Measurements from ENCODE around the gene CHMP4A.
A peak's percentile ranks its signal among the peaks of the same experiment; 100 is the strongest.
"Not testable (repeated sequence)": the region's sequence is repeated elsewhere in the genome, so short reads cannot be mapped to it uniquely, and the experiment has no call there.

Gene CHMP4A

DNA sequence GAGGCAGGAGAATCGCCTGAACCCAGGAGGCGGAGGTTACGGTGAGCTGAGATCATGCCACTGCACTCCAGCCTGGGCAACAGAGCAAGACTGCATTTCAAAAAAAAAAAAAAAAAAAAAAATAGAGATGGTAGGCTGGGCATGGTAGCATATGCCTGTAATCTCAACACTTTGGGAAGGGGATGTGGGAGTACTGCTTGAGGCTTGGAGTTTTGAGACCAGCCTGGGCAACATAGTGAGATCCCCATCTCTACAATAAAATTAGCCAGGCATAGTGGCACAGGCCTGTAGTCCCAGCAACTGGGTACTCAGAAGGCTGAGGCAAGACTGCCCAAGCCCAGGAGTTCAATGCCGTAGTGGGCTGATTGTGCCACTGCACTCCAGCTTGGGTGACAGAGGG is 9.7 kb upstream of the CHMP4A start:
- DNase-seq = not testable (repeated sequence)

- no peak for DNase-seq
Measured at GRCh38 chr14:24219521-24219920, 6.2 kb upstream of the CHMP4A start.

DNA sequence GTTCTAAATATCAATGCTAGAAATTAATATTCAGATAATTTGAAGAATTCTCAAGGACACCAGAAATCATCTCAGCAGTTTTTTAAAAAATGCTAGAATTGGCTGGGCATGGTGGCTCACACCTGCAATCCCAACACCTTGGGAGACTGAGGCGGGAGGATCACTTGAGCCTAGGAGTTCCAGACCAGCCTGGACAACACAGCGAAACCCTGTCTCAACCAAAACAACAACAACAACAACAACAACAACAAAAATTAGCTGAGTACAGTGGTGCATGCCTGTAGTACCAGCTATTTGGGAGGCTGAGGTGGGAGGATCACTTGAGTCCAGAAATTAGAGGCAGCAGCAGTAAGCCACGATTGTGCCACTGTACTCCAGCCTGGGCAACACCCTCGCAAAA is 5.8 kb upstream of the CHMP4A start:
- no peak for DNase-seq

GRCh38 chr14:24216876-24217275 is 3.6 kb upstream of the CHMP4A start:
- DNase-seq = not testable (repeated sequence)

DNA sequence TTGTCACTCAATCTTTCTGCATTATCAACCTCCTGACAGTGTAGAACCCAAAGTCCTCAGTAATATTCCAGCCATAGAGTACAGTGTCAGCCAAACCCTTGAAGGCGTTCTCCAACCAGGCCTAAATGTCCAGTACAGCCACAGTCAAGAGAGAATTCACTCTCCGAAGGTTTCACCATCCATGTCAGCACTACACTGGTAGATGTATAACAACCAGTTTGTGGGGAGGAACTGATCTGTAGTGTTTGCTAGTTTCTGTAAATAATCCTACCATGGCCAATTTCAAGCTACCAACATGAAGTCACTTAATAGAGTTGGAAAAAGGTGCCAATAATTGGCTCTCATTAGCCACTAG is 3.0 kb upstream of the CHMP4A start:
- no peak for DNase-seq

DNA sequence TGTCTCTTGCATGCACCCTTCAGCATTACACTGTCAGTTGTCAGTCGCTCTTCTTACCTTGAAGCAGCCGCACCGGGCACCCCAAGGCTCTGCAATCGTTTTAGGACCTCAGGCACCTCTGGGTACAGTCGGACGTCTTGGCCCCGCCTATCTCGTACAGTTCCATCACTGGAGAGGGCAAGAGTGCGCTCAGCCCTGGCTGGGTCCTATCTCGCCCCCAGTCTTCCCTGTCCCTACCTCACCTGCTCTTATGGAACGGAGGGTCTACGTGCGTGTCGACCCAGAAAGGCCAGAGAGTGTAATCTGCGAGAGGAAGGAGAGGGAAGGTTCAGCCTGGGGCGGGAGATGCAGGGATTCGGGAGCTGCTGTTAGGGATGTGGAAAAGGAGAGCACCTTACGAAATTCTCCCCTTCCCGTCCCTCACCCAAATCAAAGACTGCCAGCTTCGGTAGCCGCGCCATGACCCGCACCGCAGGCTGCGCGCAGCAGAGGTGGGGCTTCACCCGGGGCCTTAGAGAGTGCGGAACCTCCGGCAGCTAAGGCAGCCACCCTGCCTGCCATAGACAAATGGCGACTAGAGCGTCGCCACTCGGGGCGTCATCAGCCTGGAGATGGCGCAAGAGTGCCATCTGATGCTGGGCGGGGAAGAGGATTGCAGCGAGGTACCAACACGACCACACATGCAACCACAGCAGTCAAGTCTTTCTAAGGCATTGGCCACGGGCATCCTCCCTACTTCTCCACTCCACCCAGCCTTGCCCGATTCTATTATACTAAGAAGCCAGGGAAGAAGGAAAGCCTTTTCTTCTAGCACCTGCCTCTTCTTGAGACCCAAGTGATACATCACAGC is 2.4 kb upstream of the CHMP4A start, which contains the start of gene MDP1:
Gene MDP1 (minus strand): TSS at position 572 of the 850 bp plus-strand sequence. CDS start 111 bp downstream, at position 461.
- DNase-seq = peak; percentile 76 to 89

GRCh38 chr14:24213866-24214662 is 776 bp upstream of the CHMP4A start:
- no peak for DNase-seq

DNA sequence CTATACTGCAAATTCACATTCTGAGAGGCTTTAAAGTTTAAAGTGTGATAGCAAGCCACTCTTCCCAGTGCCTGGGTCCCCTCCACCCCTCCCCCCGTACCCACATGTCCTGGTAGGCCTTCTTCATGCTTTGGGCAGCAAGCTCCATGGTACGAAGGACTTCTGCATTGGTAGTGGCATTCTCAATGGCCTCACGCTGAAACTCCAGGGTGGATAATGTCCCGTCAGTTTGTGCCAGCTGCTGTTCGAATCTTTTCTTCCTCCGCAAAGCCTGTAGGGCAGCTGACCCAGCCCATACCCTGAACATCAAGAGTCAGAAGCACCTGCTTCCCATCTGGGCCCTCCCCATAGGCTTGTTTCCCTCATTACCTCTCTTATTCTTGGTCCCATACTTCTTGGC is 2.0 kb downstream of the CHMP4A start:
- DNase-seq = no peak

GRCh38 chr14:24207625-24208024 is 5.7 kb downstream of the CHMP4A start:
- no peak for DNase-seq

DNA sequence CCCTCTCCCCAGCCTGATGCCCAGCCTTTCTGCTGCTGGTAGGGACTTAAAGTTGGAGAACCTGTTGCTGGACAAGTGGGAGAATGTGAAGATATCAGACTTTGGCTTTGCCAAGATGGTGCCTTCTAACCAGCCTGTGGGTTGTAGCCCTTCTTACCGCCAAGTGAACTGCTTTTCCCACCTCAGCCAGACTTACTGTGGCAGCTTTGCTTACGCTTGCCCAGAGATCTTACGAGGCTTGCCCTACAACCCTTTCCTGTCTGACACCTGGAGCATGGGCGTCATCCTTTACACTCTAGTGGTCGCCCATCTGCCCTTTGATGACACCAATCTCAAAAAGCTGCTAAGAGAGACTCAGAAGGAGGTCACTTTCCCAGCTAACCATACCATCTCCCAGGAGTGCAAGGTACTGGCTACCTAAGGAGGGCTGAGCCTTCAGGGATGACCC is 6.2 kb downstream of the CHMP4A start:
- no peak for DNase-seq

- DNase-seq = no peak
Measured at GRCh38 chr14:24206260-24207103, 6.8 kb downstream of the CHMP4A start.

DNA sequence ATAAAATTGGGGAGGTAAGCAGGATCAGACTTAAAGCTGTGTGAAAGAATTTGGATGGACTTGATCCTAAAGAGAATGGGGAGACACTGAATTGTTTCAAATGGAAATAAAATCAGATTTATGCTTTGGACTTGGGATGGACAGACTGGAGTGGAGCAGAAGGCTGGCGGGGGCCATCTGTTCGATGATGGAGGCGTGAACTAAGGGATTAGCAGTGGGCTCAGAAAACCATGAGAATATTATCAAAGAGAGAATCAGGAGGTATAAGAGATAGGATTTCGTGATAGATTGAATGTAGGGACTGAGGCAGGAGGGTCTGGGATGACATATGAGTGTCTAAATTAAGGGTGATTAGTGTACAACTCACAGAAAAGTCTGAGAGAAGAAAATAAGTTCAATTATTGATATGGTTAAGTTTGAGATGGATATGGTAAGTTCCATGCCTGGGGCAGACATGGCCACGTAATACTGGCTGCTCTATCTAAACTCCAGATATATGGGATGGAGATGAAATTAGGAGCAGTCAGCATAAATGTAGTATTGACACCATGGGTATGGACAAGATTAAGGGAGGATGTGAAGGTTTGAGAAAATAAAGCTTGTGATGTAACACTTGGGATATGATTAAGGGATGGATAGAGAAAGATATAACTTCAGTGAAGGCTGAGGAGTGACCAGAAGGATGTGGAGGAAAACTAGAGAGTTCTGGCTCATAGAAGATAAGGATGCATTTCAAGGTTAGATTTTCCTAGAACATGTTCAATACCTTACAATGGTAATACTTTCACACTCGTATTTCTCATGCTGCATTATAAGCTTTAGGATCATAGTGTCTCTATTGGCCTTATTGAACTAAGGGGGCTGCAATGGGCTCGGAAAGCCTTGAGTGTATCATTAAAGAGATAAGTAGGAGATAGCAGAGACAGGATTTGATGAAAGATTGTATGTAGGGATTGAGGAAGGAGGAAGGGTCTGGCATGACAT is 8.8 kb downstream of the CHMP4A start:
- no peak for DNase-seq

GRCh38 chr14:24203249-24203886 is 9.9 kb downstream of the CHMP4A start:
- not testable (repeated sequence) for DNase-seq

DNA sequence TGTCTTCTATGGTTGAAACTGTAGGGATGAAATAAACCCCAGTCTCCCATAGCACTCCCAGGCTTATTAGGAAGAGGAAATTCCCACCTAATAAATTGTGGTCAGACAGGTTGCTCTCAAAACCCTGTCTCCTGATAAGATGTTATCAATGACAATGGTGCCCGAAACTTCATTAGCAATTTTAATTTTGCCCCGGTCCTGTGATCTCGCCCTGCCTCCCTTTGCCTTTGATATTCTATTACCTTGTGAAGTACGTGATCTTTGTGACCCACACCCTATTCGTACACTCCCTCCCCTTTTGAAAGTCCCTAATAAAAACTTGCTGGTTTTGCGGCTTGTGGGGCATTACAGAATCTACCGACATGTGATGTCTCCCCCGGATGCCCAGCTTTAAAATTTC is 10.8 kb downstream of the CHMP4A start:
- not testable (repeated sequence) for DNase-seq

- no peak for DNase-seq
Measured at GRCh38 chr14:24198814-24199524, 14.3 kb downstream of the CHMP4A start.

- DNase-seq = no peak
Measured at GRCh38 chr14:24197056-24197450, 16.2 kb downstream of the CHMP4A start.

DNA sequence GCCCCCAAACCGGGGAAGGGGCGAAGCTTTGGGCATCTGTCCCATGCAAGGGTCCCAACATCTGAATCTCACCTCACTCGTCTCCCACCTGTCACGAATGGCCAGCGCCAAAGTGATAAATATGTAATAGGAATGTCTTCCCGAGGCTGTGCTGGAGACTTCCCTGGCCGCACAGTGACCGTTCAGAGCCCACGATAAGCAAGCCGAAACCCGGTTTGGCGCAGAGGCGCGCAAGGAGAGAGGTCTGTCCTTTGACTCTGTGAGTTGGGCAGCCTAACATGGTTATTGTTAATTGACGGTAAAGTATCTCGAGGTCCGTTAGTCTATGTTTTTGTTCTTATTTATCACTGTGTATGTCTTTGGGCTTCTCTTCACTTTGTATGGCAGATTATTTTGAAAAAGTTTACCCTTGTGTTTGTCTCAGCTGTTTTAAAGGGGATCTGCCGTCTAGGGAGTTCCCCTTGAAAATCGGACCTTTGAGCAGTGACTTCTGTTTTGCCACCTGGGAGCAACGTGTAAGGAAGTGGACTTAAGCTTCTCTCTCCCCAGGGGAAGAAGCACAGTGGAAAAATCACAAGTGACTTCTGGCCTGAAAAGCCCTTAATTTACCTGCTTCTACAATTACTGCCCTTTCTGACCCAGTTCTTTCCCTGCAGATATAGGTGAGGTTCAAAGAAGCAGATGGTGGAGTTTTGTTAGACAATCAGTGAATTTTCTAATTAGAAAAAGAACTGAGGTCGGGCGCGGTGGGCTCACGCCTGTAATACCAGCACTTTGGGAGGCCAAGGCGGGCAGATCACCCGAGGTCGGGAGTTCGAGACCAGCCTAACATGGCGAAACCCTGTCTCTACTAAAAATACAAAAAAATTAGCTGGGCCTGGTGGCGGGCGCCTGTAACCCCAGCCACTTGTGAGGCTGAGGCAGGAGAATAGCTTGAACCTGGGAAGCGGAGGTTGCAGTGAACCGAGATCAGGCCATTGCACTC is 16.9 kb downstream of the CHMP4A start:
- no peak for DNase-seq

- peak; percentile 71 to 76 for DNase-seq
Measured at GRCh38 chr14:24195186-24196070, 17.9 kb downstream of the CHMP4A start, which contains the start of gene TM9SF1. Gene TM9SF1, minus strand, starts transcription at chr14:24195441. Its CDS starts 422 bp downstream, at chr14:24195019.

Measured in NCI-H1930 (cell line).